CD14-positive monocyte (primary cell): ENCODE measurements around the gene MAN1C1. TPM values are rescaled to one million over a fixed set of nuclear protein-coding genes. Genes with fewer than 3 reads are reported as not detected.

Experiments
- DNase-seq, 3 donors: peaks; one replicate each; pipeline ENCODE4 v3.0.0-alpha.2; 2011 to 2022
- H2AFZ ChIP-seq: 2 replicates; pipeline ENCODE4 v1.6.0; 2012; ENCODE audit warnings: mild to moderate bottlenecking, low read depth, low read length, inconsistent platforms; ENCODE audit not compliant: insufficient read depth, poor library complexity, severe bottlenecking
- H3K27ac ChIP-seq, 2 donors: 1 replicate in 1 of 2; 2 replicates in 1 of 2; pipeline ENCODE4 v1.5.1; 2012 to 2013; ENCODE audit warnings: low read length in 2 of 2, control low read depth in 1 of 2, inconsistent platforms in 1 of 2, low read depth in 1 of 2, mild to moderate bottlenecking in 1 of 2
- H3K27me3 ChIP-seq, 2 donors: one replicate each; pipeline versions ENCODE4 v1.6.0 to v1.6.1; 2011 to 2013; ENCODE audit warnings: low read length in 2 of 2; ENCODE audit not compliant: control insufficient read depth in 2 of 2, insufficient read depth in 2 of 2
- H3K36me3 ChIP-seq, 2 donors: replicated peaks in 1 of 2; 1 replicate in 1 of 2; 2 replicates in 1 of 2; pipeline versions ENCODE4 v1.5.1 to v1.6.1; 2012 to 2013; ENCODE audit warnings: low read length in 2 of 2, control low read depth in 1 of 2, inconsistent platforms in 1 of 2, mild to moderate bottlenecking in 1 of 2; ENCODE audit not compliant: insufficient read depth in 2 of 2, control insufficient read depth in 1 of 2
- H3K4me1 ChIP-seq, 2 donors: 1 replicate in 1 of 2; 2 replicates in 1 of 2; pipeline versions ENCODE4 v1.5.1 to v1.6.1; 2012 to 2013; ENCODE audit warnings: low read length in 2 of 2, control low read depth in 1 of 2, inconsistent platforms in 1 of 2, mild to moderate bottlenecking in 1 of 2, moderate library complexity in 1 of 2; ENCODE audit not compliant: insufficient read depth in 2 of 2, control insufficient read depth in 1 of 2
- H3K4me2 ChIP-seq: replicated peaks from 2 replicates; pipeline ENCODE3; 2012; ENCODE audit warnings: low read length, moderate library complexity, mild to moderate bottlenecking; ENCODE audit not compliant: poor library complexity, severe bottlenecking; ENCODE audit errors: extremely low read depth
- H3K4me3 ChIP-seq, 3 experiments: fragments of 200-600 bp in 1 of 3; sonication (generic) in 1 of 3; replicated peaks in 1 of 3; 1 replicate in 2 of 3; 2 replicates in 1 of 3; pipeline ENCODE4 v1.5.1; 2011 to 2013; ENCODE audit warnings: low read length in 3 of 3, mild to moderate bottlenecking in 3 of 3, control low read depth in 2 of 3, low read depth in 2 of 3, inconsistent platforms in 1 of 3, moderate library complexity in 1 of 3
- H3K79me2 ChIP-seq: 2 replicates; pipeline ENCODE4 v1.6.0; 2012; ENCODE audit warnings: mild to moderate bottlenecking, control low read depth, inconsistent platforms, low read length, moderate library complexity; ENCODE audit not compliant: insufficient read depth
- H3K9ac ChIP-seq: 2 replicates; pipeline ENCODE4 v1.6.0; 2017; ENCODE audit warnings: low read length, mild to moderate bottlenecking; ENCODE audit not compliant: insufficient read depth, poor library complexity, severe bottlenecking
- H3K9me3 ChIP-seq, 2 donors: replicated peaks in 1 of 2; 1 replicate in 1 of 2; 2 replicates in 1 of 2; pipeline versions ENCODE4 v1.5.1 to v1.6.1; 2012 to 2013; ENCODE audit warnings: low read length in 2 of 2, control low read depth in 1 of 2; ENCODE audit not compliant: control insufficient read depth in 1 of 2, insufficient read depth in 1 of 2
- H4K20me1 ChIP-seq: 2 replicates; pipeline ENCODE4 v1.6.0; 2012; ENCODE audit warnings: mild to moderate bottlenecking, low read length, control low read depth, moderate library complexity; ENCODE audit not compliant: insufficient read depth
- H3K27ac Mint-ChIP-seq, 7 donors: one replicate each; pipeline ENCODE4 v1.8.0; 2020; ENCODE audit warnings: mild to moderate bottlenecking in 7 of 7, mixed read lengths in 7 of 7, moderate library complexity in 6 of 7, inconsistent platforms in 2 of 7
- H3K27me3 Mint-ChIP-seq, 3 donors: one replicate each; pipeline ENCODE4 v1.8.0; 2021 to 2022; ENCODE audit warnings: low read depth in 3 of 3, mild to moderate bottlenecking in 3 of 3, mixed read lengths in 3 of 3, moderate library complexity in 3 of 3, inconsistent platforms in 1 of 3
- H3K36me3 Mint-ChIP-seq, 2 donors: one replicate each; pipeline ENCODE4 v1.8.0; 2020; ENCODE audit warnings: mixed read lengths in 2 of 2, inconsistent platforms in 1 of 2, mild to moderate bottlenecking in 1 of 2
- H3K4me1 Mint-ChIP-seq: one replicate; pipeline ENCODE4 v1.8.0; 2020; ENCODE audit warnings: mild to moderate bottlenecking, mixed read lengths
- H3K4me3 Mint-ChIP-seq, 2 donors: one replicate each; pipeline ENCODE4 v1.8.0; 2020; ENCODE audit warnings: mild to moderate bottlenecking in 2 of 2, mixed read lengths in 2 of 2, moderate library complexity in 1 of 2
- H3K9me3 Mint-ChIP-seq, 7 donors: one replicate each; pipeline ENCODE4 v1.8.0; 2020 to 2022; ENCODE audit warnings: mixed read lengths in 7 of 7, mild to moderate bottlenecking in 6 of 7, moderate library complexity in 6 of 7, inconsistent platforms in 2 of 7
- CTCF ChIP-seq: fragments of 200-600 bp; IDR thresholded peaks from one replicate; pipeline ENCODE4 v1.8.0; 2022; ENCODE audit warnings: antibody characterized with exemption, mild to moderate bottlenecking
- WGBS: methylation state at CpG from one replicate; pipeline ENCODE4 v1.1.5; 2013; ENCODE audit warnings: missing lambda C conversion rate; ENCODE audit not compliant: insufficient coverage; 5-methylcytosine and 5-hydroxymethylcytosine counted together
- intact Hi-C, 2 donors: fragments of 100-400 bp; cut with micrococcal nuclease; formaldehyde crosslinking; loops; one replicate each; pipeline versions ENCODE4 v1.15.0 to v1.15.1; 2023
- polyA plus RNA-seq, 3 donors: library from polyadenylated mRNA; depleted of rRNA in 1 of 3; unstranded in 2 of 3; stranded (reverse) in 1 of 3; fragments of 300-500 nt in 2 of 3; fragments of >200 nt in 1 of 3; fragmentation: Illumina TruSeq in 2 of 3; gene quantifications; 1 replicate in 2 of 3; 2 replicates in 1 of 3; pipeline ENCODE4 v1.2.3, GENCODE V29; 2012 to 2021

MAN1C1 gene
- polyA plus RNA-seq, 3 donors = 1.2 to 7.2 (median 1.7) TPM

DNA sequence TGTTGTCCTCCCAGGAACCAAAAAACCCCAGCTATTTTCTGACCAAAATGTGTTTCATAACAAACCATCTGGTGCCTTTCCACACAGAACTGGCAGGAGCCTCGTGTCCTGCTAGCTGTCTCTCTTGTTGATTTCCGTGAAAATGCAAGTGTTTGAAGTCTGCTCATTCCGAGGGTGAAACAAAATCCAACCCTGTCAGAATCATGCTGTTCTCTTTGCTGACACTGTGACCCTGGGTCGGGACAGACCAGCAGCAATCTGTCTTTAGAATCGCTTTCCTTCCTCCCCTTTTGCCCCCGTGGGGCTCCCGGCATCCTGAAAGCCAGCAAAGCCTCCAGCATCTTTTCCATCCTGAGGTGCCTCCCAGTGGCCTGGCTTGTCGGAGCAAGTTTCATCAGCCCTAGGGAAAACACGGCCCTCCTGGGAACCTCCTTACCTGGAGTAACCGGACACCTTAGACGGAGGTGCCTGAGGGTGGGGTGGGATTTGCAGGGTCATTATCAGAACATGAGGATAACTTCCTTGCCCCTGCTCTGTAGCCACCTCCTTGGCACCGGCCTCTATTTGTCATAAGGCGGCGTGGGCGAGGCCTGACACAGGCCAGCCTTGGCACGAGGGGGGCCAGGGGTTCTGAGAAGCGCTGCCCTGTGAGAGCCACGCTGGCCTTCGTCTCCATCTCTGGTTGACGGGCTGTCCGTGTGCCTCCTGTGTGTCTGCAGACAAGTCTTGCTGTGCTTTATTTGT is 48.3 kb upstream of the MAN1C1 start:
- Histone ChIP-seq H3K4me2 (no peak overlapping the region), H3K36me3 (peaks cover 14 to 38% of the 10 kb centered on the region in 2 donors), H3K27me3 (no peaks in the 10 kb centered on the region), H3K4me1 (no peaks in the 10 kb centered on the region), H4K20me1 (no peaks in the 10 kb centered on the region), H3K4me3 (no peak overlapping the region), H3K27ac (no peak overlapping the region), H2AFZ (no peak overlapping the region), H3K9ac (no peak overlapping the region), H3K9me3 (no peaks in the 10 kb centered on the region), H3K79me2 (no peaks in the 10 kb centered on the region)
- Mint-ChIP-seq H3K4me1 (peaks cover 10% of the 10 kb centered on the region), H3K27ac (peak overlapping the region in 1 of 7 donors; percentile 9), H3K36me3 (peaks cover 32 to 48% of the 10 kb centered on the region in 2 donors), H3K9me3 (no peaks in the 10 kb centered on the region), H3K4me3 (no peak overlapping the region), H3K27me3 (peaks cover 1 to 12% (median 4%) of the 10 kb centered on the region in 3 donors)
- DNase-seq = no peak
- WGBS = 78% methylated on average over 18 of the region's 21 CpGs
- intact Hi-C loops = no loop called here
- TF ChIP-seq CTCF = no peak

- H3K4me2 ChIP-seq = no peak overlapping the region
- H2AFZ ChIP-seq = no peak overlapping the region
- Mint-ChIP-seq H3K36me3 (peaks cover 30 to 42% of the 10 kb centered on the region in 2 donors), H3K27ac (peak overlapping the region in 1 of 7 donors; percentile 32), H3K4me1 (peaks cover 10% of the 10 kb centered on the region), H3K4me3 (no peak overlapping the region), H3K9me3 (no peaks in the 10 kb centered on the region), H3K27me3 (peaks cover 1 to 12% (median 8%) of the 10 kb centered on the region in 3 donors)
- no peaks in the 10 kb centered on the region for H3K27me3 ChIP-seq
- H3K79me2 ChIP-seq = no peaks in the 10 kb centered on the region
- H3K4me3 ChIP-seq = no peak overlapping the region
- intact Hi-C loops = no loop called here
- no peak overlapping the region for H3K9ac ChIP-seq
- TF ChIP-seq CTCF = no peak
- 85% methylated on average over 16 of the region's 21 CpGs for WGBS
- H3K4me1 ChIP-seq = no peaks in the 10 kb centered on the region
- no peak overlapping the region for H3K27ac ChIP-seq
- no peaks in the 10 kb centered on the region for H3K9me3 ChIP-seq
- no peak for DNase-seq
- no peaks in the 10 kb centered on the region for H4K20me1 ChIP-seq
- peaks cover 9 to 31% of the 10 kb centered on the region in 2 donors for H3K36me3 ChIP-seq
Measured at GRCh38 chr1:25568834-25569596, 47.6 kb upstream of the MAN1C1 start.
